Stimulated activated CD8-positive, alpha-beta memory T cell treated with anti-CD3 and anti-CD28 coated beads, Interleukin-15, amount 100 ng/mL, for 1 hour (primary cell): ENCODE results near the gene APOBEC3B.
"Not testable (repeated sequence)": the region's sequence is repeated elsewhere in the genome, so short reads cannot be mapped to it uniquely, and the experiment has no call there.

Experiments
- DNase-seq: peaks from one replicate; pipeline ENCODE4 v3.0.0-alpha.2; 2020; ENCODE audit warnings: low read depth

APOBEC3B gene

DNA sequence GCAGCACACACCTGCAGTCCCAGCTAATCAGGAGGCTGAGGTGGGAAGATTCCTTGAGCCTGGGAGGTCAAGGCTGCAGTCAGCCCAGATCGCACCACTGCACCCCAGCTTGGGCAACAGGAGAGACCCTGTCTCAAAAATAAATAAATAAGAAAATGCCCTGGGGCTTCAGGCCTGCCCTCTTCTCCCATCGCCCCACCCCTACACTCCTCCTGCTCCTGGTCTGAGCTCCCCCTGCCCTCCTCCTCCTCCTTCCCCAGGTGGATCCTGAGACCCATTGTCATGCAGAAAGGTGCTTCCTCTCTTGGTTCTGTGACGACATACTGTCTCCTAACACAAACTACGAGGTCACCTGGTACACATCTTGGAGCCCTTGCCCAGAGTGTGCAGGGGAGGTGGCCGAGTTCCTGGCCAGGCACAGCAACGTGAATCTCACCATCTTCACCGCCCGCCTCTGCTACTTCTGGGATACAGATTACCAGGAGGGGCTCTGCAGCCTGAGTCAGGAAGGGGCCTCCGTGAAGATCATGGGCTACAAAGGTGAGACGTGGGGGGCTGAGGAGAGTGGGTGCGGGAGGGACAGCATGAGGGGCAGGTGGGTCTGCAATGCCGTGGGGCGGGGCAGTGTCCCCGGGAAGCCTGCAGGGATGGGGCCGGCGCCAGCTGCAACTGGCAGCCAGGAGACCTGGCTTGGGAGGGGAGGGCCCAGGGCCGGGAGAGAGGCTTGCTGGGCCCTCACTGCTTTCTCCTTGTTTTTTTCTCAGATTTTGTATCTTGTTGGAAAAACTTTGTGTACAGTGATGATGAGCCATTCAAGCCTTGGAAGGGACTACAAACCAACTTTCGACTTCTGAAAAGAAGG lies 49.5 kb downstream of the APOBEC3B start:
- not testable (repeated sequence) for DNase-seq

DNA sequence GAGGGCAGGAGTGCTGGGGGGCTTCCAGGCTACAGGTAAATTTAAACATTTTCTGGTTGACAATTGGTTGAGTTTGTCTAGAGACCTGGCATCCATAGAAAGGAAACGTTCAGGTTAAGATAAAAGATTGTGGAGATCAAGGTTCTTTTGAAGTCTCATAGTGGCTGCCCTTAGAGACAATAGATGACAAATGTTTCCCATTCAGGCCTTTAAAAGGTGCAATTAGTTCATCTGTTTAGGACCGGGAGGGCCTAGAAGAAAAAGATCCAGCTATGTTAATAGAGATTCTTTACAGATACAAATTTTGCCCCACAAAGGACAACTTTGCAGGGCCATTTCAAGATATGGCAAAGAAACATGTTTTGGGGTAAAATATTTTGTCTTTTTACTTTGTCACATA lies 54.9 kb downstream of the APOBEC3B start:
- DNase-seq = not testable (repeated sequence)

DNA sequence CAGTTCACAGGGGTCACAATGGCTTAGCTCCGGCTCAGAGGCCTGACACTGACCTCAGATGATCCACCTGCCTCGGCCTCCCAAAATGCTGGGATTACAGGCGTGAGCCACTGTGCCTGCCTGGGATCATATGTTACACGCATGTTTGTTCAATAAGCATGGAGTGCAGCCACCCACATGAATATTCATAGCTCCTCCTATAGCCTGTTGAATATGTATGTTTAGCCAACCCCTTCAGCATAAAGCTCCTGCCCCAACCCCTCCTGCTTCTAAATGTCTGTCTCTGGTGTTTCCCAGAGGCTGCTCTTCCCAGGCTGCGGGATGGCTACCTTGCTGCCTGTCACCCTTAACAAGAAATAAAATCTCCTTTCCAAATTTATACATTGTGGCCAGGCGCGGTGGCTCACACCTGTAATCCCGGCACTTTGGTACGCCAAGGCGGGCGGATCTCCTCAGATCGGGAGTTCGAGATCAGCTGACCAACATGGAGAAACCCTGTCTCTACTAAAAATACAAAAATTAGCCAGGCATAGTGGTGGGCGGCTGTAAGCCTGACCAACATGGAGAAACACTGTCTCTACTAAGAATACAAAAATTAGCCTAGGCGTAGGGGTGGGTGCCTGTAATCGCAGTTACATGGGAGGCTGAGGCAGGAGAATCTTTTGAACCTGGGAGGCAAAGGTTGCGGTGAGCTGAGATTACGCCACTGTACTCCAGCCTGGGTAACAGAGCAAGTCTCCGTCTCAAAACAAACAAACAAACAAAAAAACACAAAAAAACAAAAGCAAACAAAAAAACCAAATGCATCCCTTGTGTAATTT lies 57.4 kb downstream of the APOBEC3B start:
- no peak for DNase-seq

DNA sequence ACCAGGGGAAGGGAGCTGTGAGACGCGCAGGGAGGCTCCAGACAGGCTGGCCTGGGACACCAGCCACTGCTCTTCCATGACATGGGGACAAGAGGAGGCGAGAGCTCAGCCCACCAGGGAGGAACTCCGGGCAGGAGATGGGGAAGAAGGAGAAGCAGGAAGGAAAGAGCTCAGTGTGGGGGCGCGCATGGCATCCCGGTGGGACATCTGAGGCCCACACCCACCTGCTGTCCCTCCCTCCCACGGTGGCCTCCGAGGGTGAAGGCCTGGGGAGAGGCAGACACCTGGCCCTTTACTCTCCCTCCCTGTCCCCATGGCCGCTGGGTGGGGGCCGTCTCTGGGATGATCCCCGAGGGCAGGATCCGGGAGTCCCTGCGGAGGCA lies 58.0 kb downstream of the APOBEC3B start:
- DNase-seq = not testable (repeated sequence)

DNA sequence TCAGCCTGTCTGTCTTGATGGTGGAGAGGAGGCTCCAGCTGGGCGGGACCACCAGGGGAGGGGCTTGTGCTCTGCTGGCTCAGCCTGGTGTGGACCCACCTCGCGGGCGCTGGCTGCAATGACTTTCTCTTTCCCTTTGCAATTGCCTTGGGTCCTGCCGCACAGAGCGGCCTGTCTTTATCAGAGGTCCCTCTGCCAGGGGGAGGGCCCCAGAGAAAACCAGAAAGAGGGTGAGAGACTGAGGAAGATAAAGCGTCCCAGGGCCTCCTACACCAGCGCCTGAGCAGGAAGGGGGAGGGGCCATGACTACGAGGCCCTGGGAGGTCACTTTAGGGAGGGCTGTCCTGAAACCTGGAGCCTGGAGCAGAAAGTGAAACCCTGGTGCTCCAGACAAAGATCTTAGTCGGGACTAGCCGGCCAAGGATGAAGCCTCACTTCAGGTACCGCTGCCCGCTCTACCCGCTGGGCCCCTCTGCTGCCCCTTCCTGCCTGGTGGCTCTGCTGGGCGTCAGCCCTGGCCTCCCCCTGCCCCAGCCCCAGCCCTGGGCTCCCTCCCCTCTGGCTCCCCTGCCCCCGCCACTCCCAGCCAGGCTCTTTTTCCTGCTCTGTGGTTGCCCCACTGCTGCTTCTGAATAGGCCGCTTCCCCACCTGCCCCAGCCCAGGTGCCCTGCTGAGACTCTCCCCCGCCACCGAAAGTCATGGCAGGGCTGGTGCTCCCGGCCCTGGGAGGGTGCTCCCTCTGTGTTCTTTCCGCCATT lies 58.6 kb downstream of the APOBEC3B start, which contains the start of gene APOBEC3F:
Gene APOBEC3F, plus strand, starts transcription at position 327 of the 759 bp plus-strand sequence. Its CDS starts 97 bp downstream, at position 424.
- DNase-seq = not testable (repeated sequence)

DNA sequence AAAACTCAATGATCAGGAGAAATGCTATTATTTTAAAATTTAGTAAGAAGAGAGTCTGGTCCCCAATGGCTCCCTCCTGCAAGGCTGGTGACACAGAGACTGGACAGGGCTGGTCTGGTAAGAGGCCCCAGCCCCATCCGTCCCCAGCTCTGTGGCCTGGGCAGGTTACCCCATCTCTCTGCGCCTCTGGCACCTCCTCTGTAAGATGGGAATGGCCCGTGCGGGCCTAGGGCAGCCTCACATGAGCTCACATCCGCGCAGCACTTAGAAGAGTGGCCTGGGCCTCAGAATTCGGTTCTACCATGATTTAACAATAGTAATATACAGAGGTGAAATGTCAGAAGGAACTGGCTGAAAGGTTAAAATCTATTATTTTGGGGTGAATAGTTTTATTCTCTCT lies 59.8 kb downstream of the APOBEC3B start:
- DNase-seq = no peak
